Astrocyte of the spinal cord (primary cell): ENCODE results near the gene TAPT1.

ENCODE experiments used
- DNase-seq: peaks from one replicate; pipeline ENCODE4 v3.0.0; 2011; ENCODE audit warnings: low read depth, low spot score
- H3K4me3 ChIP-seq: 2 replicates; pipeline ENCODE4 v1.5.1; 2011; ENCODE audit warnings: low read depth, mild to moderate bottlenecking, low read length, moderate library complexity
- in situ Hi-C: cut with HindIII; loops from 2 replicates; pipeline ENCODE4 v1.10.0; 2017; ENCODE audit warnings: low sequenced_read_pairs
- TF ChIP-seq, protein P1 (sequence below): IDR thresholded peaks from 2 replicates; pipeline ENCODE4 v1.5.1; 2012; ENCODE audit warnings: low read depth, mild to moderate bottlenecking, low read length, inconsistent platforms

Gene TAPT1

GRCh38 chr4:16123356-16124084, 102.8 kb downstream of the TAPT1 start:
- DNase-seq: no peak
- H3K4me3 ChIP-seq: no peak overlapping the region
- TF ChIP-seq, protein P1, sequence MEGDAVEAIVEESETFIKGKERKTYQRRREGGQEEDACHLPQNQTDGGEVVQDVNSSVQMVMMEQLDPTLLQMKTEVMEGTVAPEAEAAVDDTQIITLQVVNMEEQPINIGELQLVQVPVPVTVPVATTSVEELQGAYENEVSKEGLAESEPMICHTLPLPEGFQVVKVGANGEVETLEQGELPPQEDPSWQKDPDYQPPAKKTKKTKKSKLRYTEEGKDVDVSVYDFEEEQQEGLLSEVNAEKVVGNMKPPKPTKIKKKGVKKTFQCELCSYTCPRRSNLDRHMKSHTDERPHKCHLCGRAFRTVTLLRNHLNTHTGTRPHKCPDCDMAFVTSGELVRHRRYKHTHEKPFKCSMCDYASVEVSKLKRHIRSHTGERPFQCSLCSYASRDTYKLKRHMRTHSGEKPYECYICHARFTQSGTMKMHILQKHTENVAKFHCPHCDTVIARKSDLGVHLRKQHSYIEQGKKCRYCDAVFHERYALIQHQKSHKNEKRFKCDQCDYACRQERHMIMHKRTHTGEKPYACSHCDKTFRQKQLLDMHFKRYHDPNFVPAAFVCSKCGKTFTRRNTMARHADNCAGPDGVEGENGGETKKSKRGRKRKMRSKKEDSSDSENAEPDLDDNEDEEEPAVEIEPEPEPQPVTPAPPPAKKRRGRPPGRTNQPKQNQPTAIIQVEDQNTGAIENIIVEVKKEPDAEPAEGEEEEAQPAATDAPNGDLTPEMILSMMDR: no peak
- in situ Hi-C loops: no loop called here

GRCh38 chr4:16122784-16123183, 103.5 kb downstream of the TAPT1 start:
- in situ Hi-C loops: no loop called here
- H3K4me3 ChIP-seq: no peak overlapping the region

GRCh38 chr4:16122308-16122711, 104.0 kb downstream of the TAPT1 start:
- DNase-seq: no peak
- in situ Hi-C loops: no loop called here
- H3K4me3 ChIP-seq: no peak overlapping the region
- TF ChIP-seq, protein P1: no peak

More at GRCh38 chr4:16122784-16123183, 103.5 kb downstream of the TAPT1 start:
- TF ChIP-seq, protein P1: no peak
- no peak for DNase-seq

DNA sequence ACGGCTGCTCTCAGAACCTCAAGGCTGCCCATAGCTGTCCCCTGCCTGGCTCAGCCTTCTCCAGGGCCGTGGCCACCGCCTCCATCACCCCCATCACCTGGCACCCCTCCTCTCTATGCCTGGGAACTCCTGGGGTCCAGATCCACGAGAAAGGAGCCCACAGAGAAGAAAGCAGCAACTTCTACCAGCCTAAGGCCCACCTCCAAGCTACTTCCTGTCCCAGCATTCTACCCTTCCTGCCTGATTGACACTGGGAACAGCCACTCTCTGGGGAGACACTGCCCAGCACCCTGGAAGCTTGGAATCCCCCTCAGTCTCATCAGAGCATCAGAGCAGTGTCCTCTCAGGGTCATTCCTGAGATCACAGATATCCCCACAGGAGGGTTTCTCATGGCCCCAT, 105.6 kb downstream of the TAPT1 start:
- TF ChIP-seq, protein P1: no peak
- in situ Hi-C loops: no loop called here
- no peak overlapping the region for H3K4me3 ChIP-seq
- DNase-seq: no peak

DNA sequence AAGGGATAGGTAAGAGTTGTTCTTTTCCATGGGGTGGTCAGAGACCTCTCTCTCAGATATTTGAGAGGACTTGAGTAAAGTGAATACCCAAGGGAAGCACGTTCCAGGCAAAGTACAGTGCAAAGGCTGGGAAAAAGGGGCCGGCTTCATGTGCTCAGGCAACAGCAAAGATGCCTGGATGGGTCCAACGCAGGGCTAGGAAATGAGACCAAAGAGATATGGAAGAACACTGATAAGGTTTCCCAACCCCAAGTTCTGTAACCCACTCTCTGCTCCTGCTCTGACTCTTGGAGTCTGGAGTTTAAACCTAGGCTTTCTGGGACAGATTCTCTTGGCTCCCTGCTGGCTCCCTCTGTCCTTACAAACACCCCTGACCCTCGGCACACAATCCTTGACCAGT, 106.3 kb downstream of the TAPT1 start:
- no peak overlapping the region for H3K4me3 ChIP-seq
- TF ChIP-seq, protein P1: no peak
- no peak for DNase-seq
- in situ Hi-C loops: no loop called here

GRCh38 chr4:16118090-16118489, 108.2 kb downstream of the TAPT1 start:
- in situ Hi-C loops: no loop called here
- H3K4me3 ChIP-seq: no peak overlapping the region
- TF ChIP-seq, protein P1: no peak
- no peak for DNase-seq
